Ovary (tissue), 3 donors: Measurements from ENCODE around the gene TTC33.

ENCODE experiments used
- CTCF ChIP-seq, 3 donors: fragments of 450-650 bp in 2 of 3; fragments of 200-600 bp in 1 of 3; IDR thresholded peaks; one replicate each; pipeline versions ENCODE4 v1.5.1 to v1.8.0; 2016 to 2022; ENCODE audit warnings: antibody characterized with exemption in 3 of 3, mild to moderate bottlenecking in 1 of 3
- EP300 ChIP-seq: sonication (generic); formaldehyde crosslinking; IDR thresholded peaks from one replicate; pipeline ENCODE4 v1.6.1; 2017; ENCODE audit warnings: antibody characterized with exemption
- POLR2A ChIP-seq: fragments of 450-650 bp; IDR thresholded peaks from one replicate; pipeline ENCODE4 v1.6.1; 2017; ENCODE audit warnings: antibody characterized with exemption, mild to moderate bottlenecking, moderate library complexity
- donor health status: DM: no; HTN: no; CAD: no.

GRCh38 chr5:40666657-40667056, 89.1 kb downstream of the TTC33 start:
- TF ChIP-seq CTCF (IDR thresholded peaks at IDR 0.05): no peak
- no peak for TF ChIP-seq POLR2A
- TF ChIP-seq EP300: no peak
